Natural killer cell (primary cell): ENCODE data around the gene AOPEP. TPM values are rescaled to one million over a fixed set of nuclear protein-coding genes. Genes with fewer than 3 reads are reported as not detected.

Experiments used
- ATAC-seq, 3 donors: fragments of 150-1000 bp in 2 of 3; fragments of 200-7000 bp in 1 of 3; cut with Tn5 transposase; 1 replicate in 1 of 3; 2 replicates in 2 of 3; pipeline ENCODE4 v1.10.0; 2021; ENCODE audit warnings: mild to moderate bottlenecking in 2 of 3, moderate library complexity in 2 of 3
- DNase-seq, 2 donors: peaks; one replicate each; pipeline versions ENCODE4 v3.0.0 to v3.0.0-alpha.2; 2013 to 2021; ENCODE audit warnings: mixed read lengths in 1 of 2
- H3K27ac ChIP-seq: one replicate; pipeline ENCODE4 v1.5.1; 2013; ENCODE audit warnings: mild to moderate bottlenecking, low read length
- H3K27me3 ChIP-seq: one replicate; pipeline ENCODE4 v1.6.1; 2013; ENCODE audit warnings: low read length; ENCODE audit not compliant: control insufficient read depth, insufficient read depth
- H3K36me3 ChIP-seq: one replicate; pipeline ENCODE4 v1.6.1; 2013; ENCODE audit warnings: low read length; ENCODE audit not compliant: control insufficient read depth, insufficient read depth
- H3K4me1 ChIP-seq: one replicate; pipeline ENCODE4 v1.6.1; 2013; ENCODE audit warnings: low read length; ENCODE audit not compliant: control insufficient read depth, insufficient read depth
- H3K4me3 ChIP-seq: one replicate; pipeline ENCODE4 v1.5.1; 2013; ENCODE audit warnings: low read length
- H3K9me3 ChIP-seq: one replicate; pipeline ENCODE4 v1.6.1; 2013; ENCODE audit warnings: low read length; ENCODE audit not compliant: control insufficient read depth, insufficient read depth
- H3K27ac Mint-ChIP-seq, 2 donors: one replicate each; pipeline ENCODE4 v1.8.0; 2022; ENCODE audit warnings: mild to moderate bottlenecking in 2 of 2, mixed read lengths in 2 of 2, moderate library complexity in 1 of 2
- H3K27me3 Mint-ChIP-seq, 2 donors: one replicate each; pipeline ENCODE4 v1.8.0; 2022; ENCODE audit warnings: low read depth in 2 of 2, mixed read lengths in 2 of 2
- H3K36me3 Mint-ChIP-seq: one replicate; pipeline ENCODE4 v1.8.0; 2022; ENCODE audit warnings: mixed read lengths
- H3K4me1 Mint-ChIP-seq, 2 donors: one replicate each; pipeline ENCODE4 v1.8.0; 2022; ENCODE audit warnings: mixed read lengths in 2 of 2
- H3K4me3 Mint-ChIP-seq: one replicate; pipeline ENCODE4 v1.8.0; 2022; ENCODE audit warnings: mild to moderate bottlenecking, moderate library complexity, mixed read lengths
- H3K9me3 Mint-ChIP-seq, 2 donors: one replicate each; pipeline ENCODE4 v1.8.0; 2022; ENCODE audit warnings: mixed read lengths in 2 of 2
- WGBS: methylation state at CpG from one replicate; pipeline ENCODE4 v1.1.7; 2013; ENCODE audit warnings: missing lambda C conversion rate; ENCODE audit not compliant: insufficient coverage; 5-methylcytosine and 5-hydroxymethylcytosine counted together
- intact Hi-C: fragments of 100-400 bp; cut with micrococcal nuclease; formaldehyde crosslinking; loops from one replicate; pipeline ENCODE4 v1.14.2; 2022
- total RNA-seq, 4 donors: library from RNA; stranded (reverse); fragments of 120-200 nt in 1 of 4; gene quantifications; one replicate each; pipeline versions ENCODE4 v1.2.3 to v1.2.4, GENCODE V29; 2013 to 2022
- TF ChIP-seq, protein P1 (sequence below): fragments of 200-600 bp; IDR thresholded peaks from one replicate; pipeline ENCODE4 v1.8.0; 2022; ENCODE audit warnings: antibody characterized with exemption

Gene AOPEP
- total RNA-seq, 3 donors from 2014 or later (not counting 1 experiment from before 2014, with no cell fraction given) = 20.1 to 22.6 (median 20.6) TPM

DNA sequence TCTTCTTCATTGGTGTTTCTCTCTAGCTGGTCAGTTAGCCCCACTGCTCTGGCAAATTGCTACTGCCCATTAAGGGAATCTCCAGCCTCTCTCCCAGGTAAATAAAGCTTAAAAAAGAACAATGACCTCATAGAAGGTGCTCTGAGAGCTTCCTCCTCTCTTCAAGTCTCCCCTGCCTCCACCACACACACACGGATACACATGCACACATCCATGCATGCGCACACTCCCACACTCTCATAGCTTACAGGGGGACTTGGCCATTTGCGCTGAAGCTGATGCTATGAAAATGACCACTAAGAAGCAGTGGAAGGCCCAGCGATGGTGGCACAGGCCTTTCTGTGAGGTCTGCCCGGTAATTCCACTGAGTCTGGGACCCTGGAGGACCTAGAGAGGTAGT lies 250.9 kb downstream of the AOPEP start:
- WGBS = 95% methylated on average over 5 of the region's 5 CpGs
- no peaks in the 10 kb centered on the region for H3K9me3 Mint-ChIP-seq
- H3K36me3 ChIP-seq = no peaks in the 10 kb centered on the region
- no peaks in the 10 kb centered on the region for H3K9me3 ChIP-seq
- H3K27ac ChIP-seq = no peak overlapping the region
- no peak overlapping the region for H3K4me3 ChIP-seq
- H3K27me3 Mint-ChIP-seq = no peaks in the 10 kb centered on the region
- no peaks in the 10 kb centered on the region for H3K27me3 ChIP-seq
- H3K36me3 Mint-ChIP-seq = no peaks in the 10 kb centered on the region
- ATAC-seq (no peak), DNase-seq (no peak)
- H3K4me1 Mint-ChIP-seq = no peaks in the 10 kb centered on the region
- H3K4me1 ChIP-seq = no peaks in the 10 kb centered on the region
- H3K4me3 Mint-ChIP-seq = no peak overlapping the region
- TF ChIP-seq, protein P1, sequence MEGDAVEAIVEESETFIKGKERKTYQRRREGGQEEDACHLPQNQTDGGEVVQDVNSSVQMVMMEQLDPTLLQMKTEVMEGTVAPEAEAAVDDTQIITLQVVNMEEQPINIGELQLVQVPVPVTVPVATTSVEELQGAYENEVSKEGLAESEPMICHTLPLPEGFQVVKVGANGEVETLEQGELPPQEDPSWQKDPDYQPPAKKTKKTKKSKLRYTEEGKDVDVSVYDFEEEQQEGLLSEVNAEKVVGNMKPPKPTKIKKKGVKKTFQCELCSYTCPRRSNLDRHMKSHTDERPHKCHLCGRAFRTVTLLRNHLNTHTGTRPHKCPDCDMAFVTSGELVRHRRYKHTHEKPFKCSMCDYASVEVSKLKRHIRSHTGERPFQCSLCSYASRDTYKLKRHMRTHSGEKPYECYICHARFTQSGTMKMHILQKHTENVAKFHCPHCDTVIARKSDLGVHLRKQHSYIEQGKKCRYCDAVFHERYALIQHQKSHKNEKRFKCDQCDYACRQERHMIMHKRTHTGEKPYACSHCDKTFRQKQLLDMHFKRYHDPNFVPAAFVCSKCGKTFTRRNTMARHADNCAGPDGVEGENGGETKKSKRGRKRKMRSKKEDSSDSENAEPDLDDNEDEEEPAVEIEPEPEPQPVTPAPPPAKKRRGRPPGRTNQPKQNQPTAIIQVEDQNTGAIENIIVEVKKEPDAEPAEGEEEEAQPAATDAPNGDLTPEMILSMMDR = no peak
- H3K27ac Mint-ChIP-seq = no peak overlapping the region
- intact Hi-C loops = no loop called here

DNA sequence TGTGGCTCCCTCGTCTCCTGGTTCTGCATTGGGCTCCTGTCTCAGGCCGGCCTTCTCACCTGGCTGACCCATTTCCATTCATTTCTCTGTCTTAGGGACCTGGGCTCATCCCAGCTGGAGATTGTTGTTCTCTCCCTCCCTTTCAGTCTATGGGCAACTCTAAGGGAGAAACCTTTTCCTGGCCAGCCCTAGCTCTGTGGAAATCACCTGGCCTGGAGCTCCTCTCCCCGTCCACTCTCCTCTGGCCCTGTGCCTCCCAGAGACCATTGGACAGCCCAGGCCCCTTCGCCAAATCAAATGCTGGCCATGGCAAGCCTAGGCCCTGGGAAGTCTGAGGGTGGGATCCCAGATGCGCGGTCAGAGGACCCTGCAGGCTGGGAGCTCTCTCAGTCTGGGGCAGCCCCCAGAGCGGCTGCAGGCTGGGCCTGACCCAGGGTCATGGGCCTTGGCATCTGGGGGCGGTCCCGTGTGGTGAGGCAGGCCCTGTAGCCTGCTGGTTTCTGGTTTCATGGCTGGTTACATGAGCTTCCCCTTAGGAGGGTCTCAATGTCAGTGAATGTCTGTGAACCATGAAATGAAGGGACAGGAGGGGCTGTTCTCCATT lies 253.5 kb downstream of the AOPEP start:
- no peak overlapping the region for H3K27ac ChIP-seq
- ATAC-seq = no peak
- H3K4me3 ChIP-seq = no peak overlapping the region
- no peaks in the 10 kb centered on the region for H3K27me3 Mint-ChIP-seq
- H3K4me1 ChIP-seq = peaks cover 8% of the 10 kb centered on the region
- H3K4me3 Mint-ChIP-seq = no peak overlapping the region
- H3K9me3 ChIP-seq = no peaks in the 10 kb centered on the region
- no peak for DNase-seq
- TF ChIP-seq, protein P1 = no peak
- no peaks in the 10 kb centered on the region for H3K36me3 Mint-ChIP-seq
- peaks cover 0 to 13% of the 10 kb centered on the region in 2 donors for H3K4me1 Mint-ChIP-seq
- intact Hi-C loops = no loop called here
- WGBS = 96% methylated on average over 9 of the region's 9 CpGs
- no peak overlapping the region for H3K27ac Mint-ChIP-seq
- no peaks in the 10 kb centered on the region for H3K27me3 ChIP-seq
- H3K9me3 Mint-ChIP-seq = no peaks in the 10 kb centered on the region
- no peaks in the 10 kb centered on the region for H3K36me3 ChIP-seq

DNA sequence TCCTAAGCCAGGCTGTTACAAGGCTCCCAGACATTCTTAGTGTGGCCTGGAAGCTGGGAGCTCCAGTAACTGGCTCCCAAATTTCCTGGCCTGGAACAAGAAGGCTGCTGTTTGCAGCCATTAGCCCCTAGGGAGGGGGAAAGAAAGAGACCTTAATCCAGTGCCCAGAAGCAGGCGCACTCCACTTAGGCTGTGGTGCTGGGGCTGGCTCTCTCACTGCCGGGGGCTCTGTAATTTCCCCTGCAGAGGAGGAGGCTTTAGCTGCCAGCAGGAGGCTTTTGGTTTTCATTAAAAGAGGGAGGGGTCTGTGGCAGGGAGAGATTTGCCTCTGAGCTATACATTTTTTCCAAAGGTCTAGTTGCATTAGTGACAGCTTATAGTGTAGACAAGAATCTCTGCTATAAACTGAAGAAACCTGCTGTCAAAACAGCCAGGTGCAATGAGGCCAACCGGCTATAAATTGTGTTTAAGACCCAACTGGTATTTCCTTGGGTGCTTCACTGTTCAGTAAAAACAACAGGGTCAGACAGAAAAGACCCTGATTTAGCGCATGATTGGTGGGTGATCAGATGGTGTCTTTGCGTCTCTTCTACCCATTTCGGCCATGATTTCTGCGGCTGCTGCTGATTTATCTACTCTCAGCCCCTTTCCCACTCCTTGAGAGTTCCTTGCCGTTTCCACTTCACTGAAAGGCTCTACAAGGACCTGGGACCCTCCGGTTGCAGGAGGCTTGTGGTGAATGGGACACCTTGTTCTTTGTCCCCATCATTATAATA lies 254.6 kb downstream of the AOPEP start:
- no peak overlapping the region for H3K27ac Mint-ChIP-seq
- H3K27me3 ChIP-seq = no peaks in the 10 kb centered on the region
- ATAC-seq (no peak), DNase-seq (no peak)
- 99% methylated on average over 8 of the region's 9 CpGs for WGBS
- no peak overlapping the region for H3K4me3 ChIP-seq
- no peaks in the 10 kb centered on the region for H3K36me3 Mint-ChIP-seq
- no peaks in the 10 kb centered on the region for H3K9me3 Mint-ChIP-seq
- H3K9me3 ChIP-seq = no peaks in the 10 kb centered on the region
- H3K4me3 Mint-ChIP-seq = no peak overlapping the region
- H3K27me3 Mint-ChIP-seq = no peaks in the 10 kb centered on the region
- H3K36me3 ChIP-seq = no peaks in the 10 kb centered on the region
- no peak overlapping the region for H3K27ac ChIP-seq
- intact Hi-C loops = no loop called here
- peaks cover 10% of the 10 kb centered on the region for H3K4me1 ChIP-seq
- TF ChIP-seq, protein P1 = no peak
- peaks cover 0 to 15% of the 10 kb centered on the region in 2 donors for H3K4me1 Mint-ChIP-seq
